ENCODE measurements around the gene SLC50A1. TPM values are rescaled to one million over a fixed set of nuclear protein-coding genes. Genes with fewer than 3 reads are reported as not detected.

SLC50A1 gene
- total RNA-seq, 1 donor from 2014 or later, result 22.8 TPM

GRCh38 chr1:155184835-155185782 lies 49.5 kb downstream of the SLC50A1 start:
- Histone ChIP-seq H3K27me3 (ENCODE audit: insufficient read depth, low read length) (no peaks in the 10 kb centered on the region), H2AFZ (ENCODE audit: low read depth, low read length) (no peak overlapping the region), H3K9me3 (ENCODE audit: insufficient read depth, low read depth, low read length) (no peaks in the 10 kb centered on the region), H3K36me3 (ENCODE audit: insufficient read depth, low read length) (peaks cover 6% of the 10 kb centered on the region), H3K9ac (ENCODE audit: low read length) (no peak overlapping the region), H3K27ac (ENCODE audit: low read depth, low read length) (no peak overlapping the region), H3K4me2 (ENCODE audit: low read length) (no peak overlapping the region), H4K20me1 (ENCODE audit: insufficient read depth, low read length) (no peaks in the 10 kb centered on the region), H3K4me1 (ENCODE audit: insufficient read depth, low read length) (no peaks in the 10 kb centered on the region), H3K79me2 (ENCODE audit: insufficient read depth, low read length) (no peaks in the 10 kb centered on the region), H3K4me3 (ENCODE audit: insufficient read depth, low read depth, low read length) (no peak overlapping the region)
- no peak overlapping the region for H3K27ac Mint-ChIP-seq (ENCODE audit: unreplicated experiment)
- no peak overlapping the region for H3K4me3 Mint-ChIP-seq (ENCODE audit: unreplicated experiment)
- FAIRE-seq, result no peak
- peaks cover 2% of the 10 kb centered on the region for H3K4me1 Mint-ChIP-seq (ENCODE audit: low read depth, unreplicated experiment)
- DNase-seq (ENCODE audit: low read depth), result no peak
- H3K36me3 Mint-ChIP-seq (ENCODE audit: low read depth, unreplicated experiment), result peaks cover 14% of the 10 kb centered on the region
- peaks cover 3% of the 10 kb centered on the region for H3K9me3 Mint-ChIP-seq (ENCODE audit: unreplicated experiment)
- H3K27me3 Mint-ChIP-seq (ENCODE audit: low read depth, unreplicated experiment), result peaks cover 1% of the 10 kb centered on the region
- TF ChIP-seq CTCF (IDR thresholded peaks at IDR 0.05; ENCODE audit: insufficient read depth, low read depth, low read length), result no peak

GRCh38 chr1:155185783-155186066 lies 50.1 kb downstream of the SLC50A1 start:
- Mint-ChIP-seq H3K27me3 (ENCODE audit: low read depth, unreplicated experiment) (peaks cover 1% of the 10 kb centered on the region), H3K27ac (ENCODE audit: unreplicated experiment) (no peak overlapping the region), H3K4me1 (ENCODE audit: low read depth, unreplicated experiment) (peaks cover 2% of the 10 kb centered on the region), H3K4me3 (ENCODE audit: unreplicated experiment) (no peak overlapping the region), H3K9me3 (ENCODE audit: unreplicated experiment) (peaks cover 3% of the 10 kb centered on the region), H3K36me3 (ENCODE audit: low read depth, unreplicated experiment) (peaks cover 14% of the 10 kb centered on the region)
- TF ChIP-seq CTCF (IDR thresholded peaks at IDR 0.05; ENCODE audit: insufficient read depth, low read depth, low read length), result no peak
- TF ChIP-seq EZH2 (IDR thresholded peaks at IDR 0.05; ENCODE audit: insufficient read depth, low read length), result no peak
- H3K9me3 ChIP-seq (ENCODE audit: insufficient read depth, low read depth, low read length), result no peaks in the 10 kb centered on the region
- no peaks in the 10 kb centered on the region for H4K20me1 ChIP-seq (ENCODE audit: insufficient read depth, low read length)
- H3K4me3 ChIP-seq (ENCODE audit: insufficient read depth, low read depth, low read length), result no peak overlapping the region
- DNase-seq (ENCODE audit: low read depth) (no peak), FAIRE-seq (no peak)
- no peaks in the 10 kb centered on the region for H3K27me3 ChIP-seq (ENCODE audit: insufficient read depth, low read length)
- H3K4me1 ChIP-seq (ENCODE audit: insufficient read depth, low read length), result no peaks in the 10 kb centered on the region
- no peaks in the 10 kb centered on the region for H3K79me2 ChIP-seq (ENCODE audit: insufficient read depth, low read length)
- H3K9ac ChIP-seq (ENCODE audit: low read length), result no peak overlapping the region
- H3K4me2 ChIP-seq (ENCODE audit: low read length), result no peak overlapping the region
- H2AFZ ChIP-seq (ENCODE audit: low read depth, low read length), result no peak overlapping the region
- no peak overlapping the region for H3K27ac ChIP-seq (ENCODE audit: low read depth, low read length)
- peaks cover 6% of the 10 kb centered on the region for H3K36me3 ChIP-seq (ENCODE audit: insufficient read depth, low read length)

Measured in astrocyte (in vitro differentiated cells and primary cell).